Sigmoid colon (tissue), 4 donors: ENCODE results near the gene ISX.

Source experiments
- POLR2A ChIP-seq, 2 donors: fragments of 450-650 bp; IDR thresholded peaks; one replicate each; pipeline ENCODE4 v1.6.1; 2016; ENCODE audit warnings: antibody characterized with exemption in 2 of 2, mild to moderate bottlenecking in 2 of 2, moderate library complexity in 2 of 2
- POLR2AphosphoS5 ChIP-seq, 4 donors: sonication (generic); formaldehyde crosslinking; IDR thresholded peaks; one replicate each; pipeline ENCODE4 v1.6.1; 2017; ENCODE audit warnings: antibody characterized with exemption in 4 of 4
- TF ChIP-seq, protein P1 (sequence below), 4 experiments: fragments of 450-650 bp in 3 of 4; fragments of 200-600 bp in 1 of 4; IDR thresholded peaks; one replicate each; pipeline ENCODE4 v1.5.1; 2016 to 2019; ENCODE audit warnings: antibody characterized with exemption in 4 of 4, mild to moderate bottlenecking in 3 of 4, moderate library complexity in 2 of 4

DNA sequence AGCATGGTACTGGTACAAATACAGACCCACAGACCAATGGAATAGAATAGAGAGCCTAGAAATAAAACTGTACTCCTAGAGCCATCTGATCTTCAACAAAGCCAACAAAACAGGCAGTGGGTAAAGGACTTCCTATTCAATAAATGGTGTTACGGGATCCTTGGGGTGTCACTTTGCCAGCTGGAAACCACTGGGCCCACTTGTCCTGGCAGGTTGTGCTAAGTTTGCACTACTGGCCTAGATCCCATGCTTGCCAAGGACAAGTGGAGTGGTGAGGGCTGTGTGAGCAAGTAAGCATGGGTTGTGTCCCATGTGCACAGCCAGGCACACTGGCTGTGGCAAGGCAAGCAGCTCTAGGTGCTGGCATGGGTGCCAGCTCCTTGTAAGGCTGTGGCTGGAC lies 8.8 kb upstream of the ISX start:
- no peak for TF ChIP-seq POLR2A (IDR thresholded peaks at IDR 0.05)
- TF ChIP-seq, protein P1, sequence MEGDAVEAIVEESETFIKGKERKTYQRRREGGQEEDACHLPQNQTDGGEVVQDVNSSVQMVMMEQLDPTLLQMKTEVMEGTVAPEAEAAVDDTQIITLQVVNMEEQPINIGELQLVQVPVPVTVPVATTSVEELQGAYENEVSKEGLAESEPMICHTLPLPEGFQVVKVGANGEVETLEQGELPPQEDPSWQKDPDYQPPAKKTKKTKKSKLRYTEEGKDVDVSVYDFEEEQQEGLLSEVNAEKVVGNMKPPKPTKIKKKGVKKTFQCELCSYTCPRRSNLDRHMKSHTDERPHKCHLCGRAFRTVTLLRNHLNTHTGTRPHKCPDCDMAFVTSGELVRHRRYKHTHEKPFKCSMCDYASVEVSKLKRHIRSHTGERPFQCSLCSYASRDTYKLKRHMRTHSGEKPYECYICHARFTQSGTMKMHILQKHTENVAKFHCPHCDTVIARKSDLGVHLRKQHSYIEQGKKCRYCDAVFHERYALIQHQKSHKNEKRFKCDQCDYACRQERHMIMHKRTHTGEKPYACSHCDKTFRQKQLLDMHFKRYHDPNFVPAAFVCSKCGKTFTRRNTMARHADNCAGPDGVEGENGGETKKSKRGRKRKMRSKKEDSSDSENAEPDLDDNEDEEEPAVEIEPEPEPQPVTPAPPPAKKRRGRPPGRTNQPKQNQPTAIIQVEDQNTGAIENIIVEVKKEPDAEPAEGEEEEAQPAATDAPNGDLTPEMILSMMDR (IDR thresholded peaks at IDR 0.05), result no peak
- TF ChIP-seq POLR2AphosphoS5 (IDR thresholded peaks at IDR 0.05), result no peak
